OCI-LY1 (cell line): Measurements from ENCODE around the gene TBX21.
A peak's percentile ranks its signal among the peaks of the same experiment; 100 is the strongest.

Source experiments
- H2AFZ ChIP-seq: fragments of 200-600 bp; sonication (generic), shearing (Covaris generic); 2 replicates; pipeline ENCODE4 v1.6.0; 2014; ENCODE audit warnings: antibody characterized with exemption, mild to moderate bottlenecking, low read length
- H3F3A ChIP-seq: fragments of 200-600 bp; sonication (generic), shearing (Covaris generic); 2 replicates; pipeline ENCODE4 v1.6.0; 2014; ENCODE audit warnings: mild to moderate bottlenecking, antibody characterized with exemption, low read length, moderate library complexity; ENCODE audit not compliant: insufficient read depth
- H3K27ac ChIP-seq: fragments of 200-600 bp; sonication (generic); 2 replicates; pipeline ENCODE4 v1.5.1; 2014; ENCODE audit warnings: low read length, mixed run types, mild to moderate bottlenecking, low read depth; ENCODE audit not compliant: poor library complexity, severe bottlenecking
- H3K27me3 ChIP-seq: fragments of 200-600 bp; sonication (generic); 2 replicates; pipeline ENCODE4 v1.6.0; 2014; ENCODE audit warnings: antibody characterized with exemption, mild to moderate bottlenecking, low read length, moderate library complexity; ENCODE audit not compliant: insufficient read depth
- H3K36me3 ChIP-seq: fragments of 200-600 bp; sonication (generic); 2 replicates; pipeline ENCODE4 v1.6.1; 2014; ENCODE audit warnings: mild to moderate bottlenecking, antibody characterized with exemption, low read length, moderate library complexity, mixed read lengths; ENCODE audit not compliant: insufficient read depth
- H3K4me1 ChIP-seq: fragments of 200-600 bp; sonication (generic); 2 replicates; pipeline ENCODE4 v1.5.1; 2014; ENCODE audit warnings: mild to moderate bottlenecking, low read length, moderate library complexity; ENCODE audit not compliant: insufficient read depth, severe bottlenecking
- H3K4me2 ChIP-seq: fragments of 200-600 bp; sonication (generic), shearing (Covaris generic); 2 replicates; pipeline ENCODE4 v1.6.1; 2014; ENCODE audit warnings: low read length
- H3K4me3 ChIP-seq: fragments of 200-600 bp; sonication (generic); 2 replicates; pipeline ENCODE4 v1.5.1; 2014; ENCODE audit warnings: low read length, low read depth, mild to moderate bottlenecking, mixed read lengths; ENCODE audit not compliant: poor library complexity, severe bottlenecking
- H3K79me2 ChIP-seq: fragments of 200-600 bp; shearing (Covaris generic); 2 replicates; pipeline ENCODE4 v1.6.1; 2016; ENCODE audit warnings: mixed run types, low read length, mixed read lengths; ENCODE audit not compliant: insufficient read depth
- H3K9ac ChIP-seq: fragments of 200-600 bp; sonication (generic), shearing (Covaris generic); 2 replicates; pipeline ENCODE4 v1.6.1; 2014; ENCODE audit warnings: mild to moderate bottlenecking, low read length, mixed read lengths
- H3K9me2 ChIP-seq: fragments of 200-600 bp; sonication (generic), shearing (Covaris generic); 2 replicates; pipeline ENCODE4 v1.6.1; 2014; ENCODE audit warnings: low read depth, mild to moderate bottlenecking, low read length, mixed read lengths
- H3K9me3 ChIP-seq: fragments of 200-600 bp; shearing (Covaris generic); 2 replicates; pipeline ENCODE4 v1.6.1; 2014; ENCODE audit warnings: low read length, mixed read lengths
- H4K20me1 ChIP-seq: fragments of 200-600 bp; sonication (generic), shearing (Covaris generic); 2 replicates; pipeline ENCODE4 v1.6.0; 2016; ENCODE audit warnings: mild to moderate bottlenecking, low read length; ENCODE audit not compliant: insufficient read depth
- CTCF ChIP-seq: fragments of 200-600 bp; sonication (generic), shearing (Covaris generic); IDR thresholded peaks from 2 replicates; pipeline ENCODE4 v1.5.1; 2017; ENCODE audit warnings: mild to moderate bottlenecking, antibody characterized with exemption, low read length, moderate library complexity, mixed read lengths
- EZH2 ChIP-seq: fragments of 200-600 bp; sonication (generic), shearing (Covaris generic); IDR thresholded peaks from 2 replicates; pipeline ENCODE4 v1.8.0; 2017; ENCODE audit warnings: borderline replicate concordance, mixed run types, mild to moderate bottlenecking, antibody characterized with exemption, low read length, moderate library complexity, mixed read lengths

The TBX21 gene

GRCh38 chr17:47716375-47716774 is 16.7 kb upstream of the TBX21 start:
- peaks cover 3% of the 10 kb centered on the region; the same call in 1 of the 2 replicates for H3K36me3 ChIP-seq
- no peaks in the 10 kb centered on the region for H3K4me1 ChIP-seq
- no peak overlapping the region for H3K4me2 ChIP-seq
- no peaks in the 10 kb centered on the region for H3K79me2 ChIP-seq
- H4K20me1 ChIP-seq, result no peaks in the 10 kb centered on the region
- no peak overlapping the region for H3K4me3 ChIP-seq
- no peaks in the 10 kb centered on the region for H3F3A ChIP-seq
- no peaks in the 10 kb centered on the region for H3K9me3 ChIP-seq
- no peak overlapping the region for H3K9ac ChIP-seq
- peaks cover 9% of the 10 kb centered on the region for H3K27me3 ChIP-seq
- TF ChIP-seq CTCF (no peak), EZH2 (no peak)
- H3K27ac ChIP-seq, result no peak overlapping the region
- no peak overlapping the region for H2AFZ ChIP-seq
- H3K9me2 ChIP-seq, result no peaks in the 10 kb centered on the region

- Histone ChIP-seq H3K9ac (no peak overlapping the region), H3K9me3 (no peaks in the 10 kb centered on the region), H2AFZ (no peak overlapping the region), H3K36me3 (no peaks in the 10 kb centered on the region), H3K79me2 (no peaks in the 10 kb centered on the region), H3K4me1 (no peaks in the 10 kb centered on the region), H3K27ac (no peak overlapping the region), H3F3A (no peaks in the 10 kb centered on the region), H3K9me2 (no peaks in the 10 kb centered on the region), H3K4me2 (no peak overlapping the region), H4K20me1 (no peaks in the 10 kb centered on the region), H3K27me3 (peaks cover 11% of the 10 kb centered on the region), H3K4me3 (no peak overlapping the region)
- TF ChIP-seq CTCF, result peak; percentile 11; the same call in 1 of the 2 replicates
- no peak for TF ChIP-seq EZH2
These were observed 15.8 kb upstream of the TBX21 start for GRCh38 chr17:47717261-47717697.

GRCh38 chr17:47717979-47718621 is 14.9 kb upstream of the TBX21 start:
- Histone ChIP-seq H3K9ac (no peak overlapping the region), H3K4me1 (no peaks in the 10 kb centered on the region), H3K9me2 (no peaks in the 10 kb centered on the region), H3K9me3 (no peaks in the 10 kb centered on the region), H3K27me3 (peaks cover 11% of the 10 kb centered on the region), H3K4me2 (no peak overlapping the region), H3K4me3 (no peak overlapping the region), H4K20me1 (no peaks in the 10 kb centered on the region), H3K36me3 (no peaks in the 10 kb centered on the region), H3K27ac (no peak overlapping the region), H2AFZ (no peak overlapping the region), H3K79me2 (no peaks in the 10 kb centered on the region), H3F3A (no peaks in the 10 kb centered on the region)
- no peak for TF ChIP-seq CTCF
- TF ChIP-seq EZH2, result no peak
